Measurements from ENCODE around the gene ZBTB21. TPM values are rescaled to one million over a fixed set of nuclear protein-coding genes. Genes with fewer than 3 reads are reported as not detected.

ZBTB21 gene
- total RNA-seq, 2 experiments from 2014 or later = 132 to 139 TPM

- ATAC-seq (ENCODE audit: poor library complexity) (no peak), DNase-seq (no peak)
- no peak for TF ChIP-seq CTCF (IDR thresholded peaks at IDR 0.05)
- Histone ChIP-seq H3K27me3 (ENCODE audit: control insufficient read depth in 1 of 2, insufficient read depth in 2 of 2, low read length in 2 of 2) (no peaks in the 10 kb centered on the region), H3K36me3 (ENCODE audit: insufficient read depth, low read length) (no peaks in the 10 kb centered on the region), H3K4me3 (ENCODE audit: low read length) (no peak overlapping the region), H3K9me3 (ENCODE audit: control insufficient read depth in 1 of 2, insufficient read depth in 1 of 2, low read length in 2 of 2) (no peaks in the 10 kb centered on the region), H3K27ac (ENCODE audit: low read depth in 1 of 2, low read length in 2 of 2) (no peak overlapping the region), H3K4me1 (ENCODE audit: insufficient read depth, low read length) (no peaks in the 10 kb centered on the region)
- no peaks in the 10 kb centered on the region for H3K36me3 Mint-ChIP-seq (ENCODE audit: low read depth)
- H3K27ac Mint-ChIP-seq = no peak overlapping the region
- H3K4me3 Mint-ChIP-seq = no peak overlapping the region
- no peaks in the 10 kb centered on the region for H3K27me3 Mint-ChIP-seq
- CTCF ChIA-PET = no interaction called here
- no peaks in the 10 kb centered on the region for H3K4me1 Mint-ChIP-seq (ENCODE audit: low read depth)
- intact Hi-C loops (cut with DNase I, micrococcal nuclease) = no loop called here
- POLR2A ChIA-PET = no interaction called here
- no peaks in the 10 kb centered on the region for H3K9me3 Mint-ChIP-seq
Observed at GRCh38 chr21:42037516-42037915, 27.4 kb upstream of the ZBTB21 start.

GRCh38 chr21:42036313-42036712 lies 26.2 kb upstream of the ZBTB21 start:
- intact Hi-C loops (cut with DNase I, micrococcal nuclease) = no loop called here
- POLR2A ChIA-PET = no interaction called here

GRCh38 chr21:42032968-42033367 lies 22.8 kb upstream of the ZBTB21 start:
- no peaks in the 10 kb centered on the region for H3K36me3 Mint-ChIP-seq (ENCODE audit: low read depth)
- CTCF ChIA-PET = no interaction called here
- no peak for TF ChIP-seq CTCF (IDR thresholded peaks at IDR 0.05)
- no peaks in the 10 kb centered on the region for H3K9me3 Mint-ChIP-seq
- ATAC-seq (ENCODE audit: poor library complexity) (no peak), DNase-seq (no peak)
- Histone ChIP-seq H3K27ac (ENCODE audit: low read depth in 1 of 2, low read length in 2 of 2) (no peak overlapping the region), H3K4me1 (ENCODE audit: insufficient read depth, low read length) (no peaks in the 10 kb centered on the region), H3K27me3 (ENCODE audit: control insufficient read depth in 1 of 2, insufficient read depth in 2 of 2, low read length in 2 of 2) (no peaks in the 10 kb centered on the region), H3K9me3 (ENCODE audit: control insufficient read depth in 1 of 2, insufficient read depth in 1 of 2, low read length in 2 of 2) (no peaks in the 10 kb centered on the region), H3K36me3 (ENCODE audit: insufficient read depth, low read length) (no peaks in the 10 kb centered on the region), H3K4me3 (ENCODE audit: low read length) (no peak overlapping the region)
- POLR2A ChIA-PET = no interaction called here
- H3K27ac Mint-ChIP-seq = no peak overlapping the region
- no peaks in the 10 kb centered on the region for H3K27me3 Mint-ChIP-seq
- intact Hi-C loops (cut with DNase I, micrococcal nuclease) = no loop called here
- H3K4me3 Mint-ChIP-seq = no peak overlapping the region
- H3K4me1 Mint-ChIP-seq (ENCODE audit: low read depth) = no peaks in the 10 kb centered on the region

More at GRCh38 chr21:42036313-42036712, 26.2 kb upstream of the ZBTB21 start:
- Mint-ChIP-seq H3K36me3 (ENCODE audit: low read depth) (no peaks in the 10 kb centered on the region), H3K27me3 (no peaks in the 10 kb centered on the region), H3K27ac (no peak overlapping the region), H3K9me3 (no peaks in the 10 kb centered on the region), H3K4me3 (no peak overlapping the region), H3K4me1 (ENCODE audit: low read depth) (no peaks in the 10 kb centered on the region)
- TF ChIP-seq CTCF (IDR thresholded peaks at IDR 0.05) = no peak
- no peaks in the 10 kb centered on the region for H3K27me3 ChIP-seq (ENCODE audit: control insufficient read depth in 1 of 2, insufficient read depth in 2 of 2, low read length in 2 of 2)
- no peak overlapping the region for H3K4me3 ChIP-seq (ENCODE audit: low read length)
- no peak overlapping the region for H3K27ac ChIP-seq (ENCODE audit: low read depth in 1 of 2, low read length in 2 of 2)
- no peak for DNase-seq
- ATAC-seq (ENCODE audit: poor library complexity) = no peak
- no peaks in the 10 kb centered on the region for H3K36me3 ChIP-seq (ENCODE audit: insufficient read depth, low read length)
- CTCF ChIA-PET = no interaction called here
- no peaks in the 10 kb centered on the region for H3K4me1 ChIP-seq (ENCODE audit: insufficient read depth, low read length)
- no peaks in the 10 kb centered on the region for H3K9me3 ChIP-seq (ENCODE audit: control insufficient read depth in 1 of 2, insufficient read depth in 1 of 2, low read length in 2 of 2)
